Uterus (tissue), 2 donors: Measurements from ENCODE around the gene SMARCAL1.

Experiments used
- POLR2A ChIP-seq, 2 donors: fragments of 450-650 bp; IDR thresholded peaks; one replicate each; pipeline ENCODE4 v1.6.1; 2016; ENCODE audit warnings: antibody characterized with exemption in 2 of 2, mild to moderate bottlenecking in 1 of 2, moderate library complexity in 1 of 2
- TF ChIP-seq, protein P1 (sequence below), 4 experiments: fragments of 200-600 bp in 2 of 4; fragments of 450-650 bp in 2 of 4; sonication (generic) in 2 of 4; IDR thresholded peaks; one replicate each; pipeline ENCODE4 v1.5.1; 2016 to 2019; ENCODE audit warnings: antibody characterized with exemption in 4 of 4, mild to moderate bottlenecking in 2 of 4, moderate library complexity in 1 of 4

- TF ChIP-seq POLR2A (IDR thresholded peaks at IDR 0.05): no peak
- TF ChIP-seq, protein P1, sequence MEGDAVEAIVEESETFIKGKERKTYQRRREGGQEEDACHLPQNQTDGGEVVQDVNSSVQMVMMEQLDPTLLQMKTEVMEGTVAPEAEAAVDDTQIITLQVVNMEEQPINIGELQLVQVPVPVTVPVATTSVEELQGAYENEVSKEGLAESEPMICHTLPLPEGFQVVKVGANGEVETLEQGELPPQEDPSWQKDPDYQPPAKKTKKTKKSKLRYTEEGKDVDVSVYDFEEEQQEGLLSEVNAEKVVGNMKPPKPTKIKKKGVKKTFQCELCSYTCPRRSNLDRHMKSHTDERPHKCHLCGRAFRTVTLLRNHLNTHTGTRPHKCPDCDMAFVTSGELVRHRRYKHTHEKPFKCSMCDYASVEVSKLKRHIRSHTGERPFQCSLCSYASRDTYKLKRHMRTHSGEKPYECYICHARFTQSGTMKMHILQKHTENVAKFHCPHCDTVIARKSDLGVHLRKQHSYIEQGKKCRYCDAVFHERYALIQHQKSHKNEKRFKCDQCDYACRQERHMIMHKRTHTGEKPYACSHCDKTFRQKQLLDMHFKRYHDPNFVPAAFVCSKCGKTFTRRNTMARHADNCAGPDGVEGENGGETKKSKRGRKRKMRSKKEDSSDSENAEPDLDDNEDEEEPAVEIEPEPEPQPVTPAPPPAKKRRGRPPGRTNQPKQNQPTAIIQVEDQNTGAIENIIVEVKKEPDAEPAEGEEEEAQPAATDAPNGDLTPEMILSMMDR (IDR thresholded peaks at IDR 0.05): no peak
Observed at GRCh38 chr2:216436383-216436782, 24.1 kb downstream of the SMARCAL1 start.
